Measurements from ENCODE around the gene EMP1.

The EMP1 gene

GRCh38 chr12:13222076-13222475 is 25.6 kb downstream of the EMP1 start:
- DNase-seq (ENCODE audit: low read depth in 3 of 3), result no peak

DNA sequence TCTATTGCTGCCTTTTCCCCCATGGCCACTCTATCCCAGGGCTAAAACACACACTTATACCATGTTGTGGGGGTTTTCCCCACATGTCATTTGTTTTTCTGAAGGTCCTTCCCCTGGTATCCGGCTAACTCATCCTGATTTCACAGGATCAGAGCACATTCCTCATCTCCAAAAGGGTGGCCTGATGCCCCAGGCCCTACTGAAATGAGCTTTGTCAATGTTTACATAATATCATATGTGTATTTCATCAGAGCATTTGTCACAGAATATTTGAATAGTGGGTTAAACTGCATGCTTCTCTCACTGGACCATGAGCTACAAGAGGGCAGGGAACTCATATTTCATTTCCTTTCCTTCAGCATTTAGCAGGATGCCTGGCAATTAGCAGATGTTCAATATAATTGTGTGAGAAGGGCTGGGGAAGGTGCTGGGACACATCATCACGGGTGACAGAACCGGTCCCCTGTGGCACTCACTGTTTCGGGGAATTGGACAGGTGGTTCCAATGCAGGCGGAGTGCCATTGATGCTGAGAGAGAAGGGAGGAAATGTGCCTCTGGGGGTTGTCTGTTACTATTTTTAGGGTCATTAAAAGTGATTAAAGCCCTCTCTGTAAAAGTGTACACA is 26.8 kb downstream of the EMP1 start:
- DNase-seq (ENCODE audit: low read depth in 3 of 3), result no peak

DNA sequence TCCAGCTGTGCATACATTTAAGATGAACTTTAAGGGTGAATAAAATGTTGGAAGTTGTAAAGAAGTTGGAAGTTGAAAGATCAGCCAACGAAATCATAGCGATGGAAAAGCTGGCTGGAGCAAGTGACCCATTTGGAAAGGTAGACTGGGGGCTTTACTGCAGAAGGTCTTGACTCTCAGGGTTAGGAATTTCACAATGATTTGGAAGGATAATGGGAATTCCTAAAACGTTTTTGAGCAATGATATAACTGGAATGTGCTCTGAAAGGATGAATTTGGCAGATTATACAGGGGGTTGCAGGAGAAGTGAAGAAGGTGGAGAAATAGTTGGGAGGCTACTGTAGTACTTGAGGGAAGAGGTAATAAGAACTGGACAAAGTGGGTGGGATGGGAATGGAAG is 27.4 kb downstream of the EMP1 start:
- DNase-seq (ENCODE audit: low read depth in 3 of 3), result no peak

GRCh38 chr12:13227191-13227590 is 30.7 kb downstream of the EMP1 start:
- no peak for DNase-seq (ENCODE audit: low read depth in 3 of 3)

DNA sequence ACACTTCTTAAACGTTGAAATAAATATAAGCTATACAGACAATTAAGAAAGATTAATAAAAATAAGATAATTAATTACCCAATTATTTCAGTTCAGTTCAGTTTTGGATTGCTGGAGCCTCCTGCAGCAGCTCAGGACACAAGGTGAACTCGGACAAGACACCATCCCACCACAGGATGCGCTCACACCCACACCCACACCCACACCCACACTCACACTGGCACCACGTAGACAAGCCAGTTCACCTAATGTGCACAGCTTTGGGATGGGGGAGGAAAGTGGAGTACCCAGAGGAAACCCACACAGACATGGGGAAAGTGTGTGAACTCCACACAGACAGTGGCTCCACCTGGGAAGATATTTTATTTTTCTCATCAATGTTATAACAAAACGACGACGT is 32.1 kb downstream of the EMP1 start:
- DNase-seq (ENCODE audit: low read depth in 3 of 3), result no peak

GRCh38 chr12:13229504-13229903 is 33.0 kb downstream of the EMP1 start:
- no peak for DNase-seq (ENCODE audit: low read depth in 3 of 3)

- DNase-seq (ENCODE audit: low read depth in 3 of 3), result no peak
Observed at GRCh38 chr12:13230500-13230899, 34.0 kb downstream of the EMP1 start.

- DNase-seq (ENCODE audit: low read depth in 3 of 3), result peak in 1 of 3 donors; percentile 28
Observed at GRCh38 chr12:13233830-13234641, 37.5 kb downstream of the EMP1 start.

GRCh38 chr12:13238204-13238603 is 41.7 kb downstream of the EMP1 start:
- DNase-seq (ENCODE audit: low read depth in 3 of 3), result no peak

GRCh38 chr12:13241833-13242488 is 45.4 kb downstream of the EMP1 start:
- no peak for DNase-seq (ENCODE audit: low read depth in 3 of 3)

DNA sequence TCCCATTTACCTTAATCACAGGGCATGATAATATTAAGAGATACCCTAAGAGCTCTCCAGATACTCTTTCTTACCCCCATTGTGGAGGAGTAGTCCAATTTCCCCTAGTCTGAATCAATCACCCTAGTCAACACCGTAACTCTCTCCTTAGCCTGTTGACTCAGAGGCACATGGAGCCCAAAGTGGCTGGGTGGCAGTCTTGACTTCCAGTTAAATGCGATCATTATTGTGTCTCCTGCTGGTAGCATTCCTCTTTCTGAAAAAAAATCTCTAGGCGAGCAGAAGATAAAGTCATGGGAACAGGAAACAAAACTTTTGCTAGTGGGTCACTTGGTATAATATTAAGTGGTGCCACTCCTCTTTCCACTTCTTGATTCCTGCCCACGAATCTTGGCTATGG is 46.4 kb downstream of the EMP1 start:
- no peak for DNase-seq (ENCODE audit: low read depth in 3 of 3)

DNA sequence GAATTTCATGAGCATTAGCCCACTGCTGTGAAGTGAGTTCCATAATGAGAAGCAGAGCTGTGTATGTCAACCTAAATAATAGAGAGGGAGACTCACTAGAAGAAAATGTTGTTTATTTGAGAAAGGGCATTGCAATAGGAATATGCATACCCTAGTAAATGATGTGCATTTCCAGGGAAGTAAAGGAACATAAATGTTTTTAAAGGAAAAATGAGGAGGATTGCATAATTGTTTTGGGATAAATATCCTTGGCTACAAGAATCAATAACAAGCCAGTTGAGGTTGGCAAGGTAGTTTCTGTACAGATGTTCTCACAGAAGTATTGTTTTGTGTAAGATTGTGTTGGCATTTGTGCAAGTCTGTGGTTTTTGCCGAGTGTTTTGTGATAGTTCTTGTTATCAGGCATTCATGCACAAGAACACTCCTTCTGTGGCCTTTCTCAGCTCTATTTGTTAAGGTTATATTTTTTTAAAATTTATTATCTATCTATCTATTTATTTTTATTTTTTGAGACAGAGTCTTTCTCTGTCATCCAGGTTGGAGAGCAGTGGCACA is 47.1 kb downstream of the EMP1 start:
- DNase-seq (ENCODE audit: low read depth in 3 of 3), result no peak

GRCh38 chr12:13247596-13247995 is 51.1 kb downstream of the EMP1 start:
- DNase-seq (ENCODE audit: low read depth in 3 of 3), result no peak

DNA sequence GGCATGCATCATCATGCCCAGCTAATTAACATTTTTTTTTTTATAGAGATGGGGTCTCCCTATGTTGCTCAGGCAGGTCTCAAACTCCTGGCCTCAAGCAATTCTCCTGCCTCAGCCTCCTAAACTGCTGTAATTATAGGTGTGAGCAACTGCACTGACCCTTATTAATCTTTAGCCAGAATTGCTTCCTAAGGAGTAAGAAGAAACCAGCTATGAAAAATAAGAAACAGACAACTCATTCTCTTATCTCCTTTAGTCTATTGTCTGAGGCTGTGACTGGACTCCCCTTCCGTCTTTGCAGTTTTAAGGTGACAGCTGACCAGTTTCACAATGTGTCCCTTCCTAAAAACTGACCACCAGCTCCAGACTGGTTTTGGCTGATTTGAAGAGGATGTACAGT is 52.4 kb downstream of the EMP1 start:
- DNase-seq (ENCODE audit: low read depth in 3 of 3), result no peak

DNA sequence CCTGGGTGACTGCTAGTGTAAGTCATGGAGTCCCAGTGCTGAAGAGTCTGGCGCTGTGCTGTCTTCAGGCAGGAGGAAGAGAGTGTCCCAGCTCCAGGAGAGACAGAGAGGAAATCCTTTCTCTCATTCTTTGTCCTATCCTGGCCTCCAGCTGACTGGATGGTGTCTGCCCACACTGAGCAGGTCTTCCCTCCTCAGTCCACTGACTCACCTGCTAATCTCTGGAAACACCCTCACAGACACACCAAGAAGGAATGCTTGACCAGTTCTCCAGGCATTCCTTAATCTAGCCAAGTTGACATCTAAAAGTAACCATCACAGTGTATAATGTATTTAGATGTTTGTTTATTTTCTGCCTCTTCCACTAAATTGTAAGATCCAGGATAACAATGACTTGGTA is 53.9 kb downstream of the EMP1 start:
- no peak for DNase-seq (ENCODE audit: low read depth in 3 of 3)

DNA sequence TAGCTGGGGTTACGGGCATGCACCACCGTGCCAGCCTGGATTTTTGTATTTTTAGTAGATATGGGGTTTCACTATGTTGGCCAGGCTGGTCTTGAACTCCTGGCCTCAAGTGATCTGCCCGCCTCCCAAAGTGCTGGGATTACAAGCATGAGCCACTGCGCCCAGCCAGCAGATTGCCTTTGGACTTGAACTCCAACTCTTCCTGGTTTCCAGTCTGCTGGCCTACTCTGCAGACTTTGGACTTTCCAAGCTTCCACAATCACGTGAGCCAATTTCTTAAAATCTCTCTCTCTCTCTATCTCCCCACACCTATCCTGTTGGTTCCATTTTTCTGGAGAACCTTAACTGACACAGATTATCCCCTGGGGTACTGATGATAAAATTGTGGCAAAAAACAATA is 55.0 kb downstream of the EMP1 start:
- no peak for DNase-seq (ENCODE audit: low read depth in 3 of 3)

GRCh38 chr12:13252024-13252423 is 55.5 kb downstream of the EMP1 start:
- no peak for DNase-seq (ENCODE audit: low read depth in 3 of 3)

DNA sequence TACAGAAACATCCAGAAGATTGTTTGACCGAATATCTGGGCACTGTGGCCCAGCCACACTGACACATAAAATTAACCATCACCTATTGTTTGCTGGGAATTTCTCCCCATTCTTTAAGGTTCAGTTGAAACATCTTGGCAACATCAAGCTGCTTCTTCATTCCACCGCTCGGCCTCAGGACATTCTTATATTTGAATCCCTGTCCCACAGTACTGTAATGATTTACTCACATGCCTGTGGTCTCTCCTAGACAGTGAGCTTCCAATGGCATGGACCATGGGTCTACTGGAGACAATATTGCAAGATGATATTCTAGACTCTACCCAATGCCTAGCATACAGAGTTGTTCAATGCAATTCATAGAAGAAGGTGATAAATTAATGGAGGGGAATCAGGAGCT is 56.1 kb downstream of the EMP1 start:
- DNase-seq (ENCODE audit: low read depth in 3 of 3), result no peak

- DNase-seq (ENCODE audit: low read depth in 3 of 3), result no peak
Observed at GRCh38 chr12:13253966-13254760, 57.6 kb downstream of the EMP1 start.

- DNase-seq (ENCODE audit: low read depth in 3 of 3), result peak; percentile 75 to 81 (median 79)
Observed at GRCh38 chr12:13255792-13256691, 59.5 kb downstream of the EMP1 start.

- DNase-seq (ENCODE audit: low read depth in 3 of 3), result no peak
Observed at GRCh38 chr12:13256692-13257045, 60.1 kb downstream of the EMP1 start.
